GM18508 (cell line): ENCODE measurements around the gene LRRIQ3.
A peak's percentile ranks its signal among the peaks of the same experiment; 100 is the strongest.
"Not testable (repeated sequence)": the region's sequence is repeated elsewhere in the genome, so short reads cannot be mapped to it uniquely, and the experiment has no call there.

Experiments used
- ATAC-seq: cut with Tn5 transposase; IDR thresholded peaks from one replicate; pipeline ENCODE4 v1.9.1; 2021; ENCODE audit warnings: moderate number of reproducible peaks; ENCODE audit not compliant: insufficient read depth, unreplicated experiment

The LRRIQ3 gene

DNA sequence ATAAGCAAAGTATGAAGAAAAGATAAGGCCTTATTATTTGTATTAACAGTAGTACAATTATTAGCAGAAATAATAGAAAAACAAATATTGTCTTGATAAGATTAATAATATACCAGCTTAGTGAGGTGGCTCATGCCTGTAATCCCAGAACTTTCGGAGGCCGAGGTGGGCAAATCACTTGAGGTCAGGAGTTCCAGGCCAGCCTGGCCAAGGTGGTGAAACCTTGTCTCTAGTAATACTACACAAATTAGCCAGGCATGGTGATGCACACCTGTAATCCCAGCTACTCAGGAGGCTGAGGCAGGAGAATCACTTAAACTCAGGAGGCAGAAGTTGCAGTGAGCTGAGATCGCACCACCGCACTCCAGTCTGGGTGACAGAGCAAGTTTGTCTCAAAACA is 80.6 kb downstream of the LRRIQ3 start:
- ATAC-seq: not testable (repeated sequence)

DNA sequence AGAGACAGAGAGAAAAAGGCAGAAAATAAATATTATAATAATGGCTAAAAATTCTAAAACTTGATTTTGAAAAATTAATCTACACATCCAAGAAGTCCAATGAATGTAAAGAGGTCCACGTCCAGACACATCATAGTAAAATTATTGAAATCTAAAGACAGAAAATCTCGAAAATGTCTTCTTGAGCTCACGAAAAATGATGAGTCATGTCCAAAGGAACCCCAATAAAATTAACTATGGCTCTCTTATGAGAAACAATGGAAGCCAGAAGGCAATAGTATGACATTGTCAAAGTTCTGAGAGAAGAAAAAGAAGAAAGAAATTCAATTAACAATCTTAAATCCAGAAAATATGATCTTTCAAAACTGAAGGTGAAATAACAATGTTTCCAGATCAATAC is 84.6 kb downstream of the LRRIQ3 start:
- ATAC-seq: no peak

DNA sequence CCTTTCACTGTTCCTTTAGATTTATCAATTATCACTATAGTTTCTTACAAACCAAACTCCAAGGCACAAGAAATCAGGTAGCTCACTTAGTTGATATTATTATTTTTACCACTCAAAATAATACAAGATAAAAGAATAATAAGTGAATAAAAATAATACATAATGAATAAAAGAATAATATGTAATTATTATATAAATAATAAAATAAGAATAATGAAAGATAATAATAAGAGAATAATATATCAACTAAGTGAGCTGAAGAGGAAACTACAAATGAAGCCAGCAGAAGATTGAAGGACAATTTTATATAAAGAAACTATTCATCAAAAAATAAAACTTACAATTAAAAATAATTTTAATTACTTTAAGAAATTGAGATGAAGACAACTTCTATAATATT is 90.6 kb downstream of the LRRIQ3 start:
- no peak for ATAC-seq

DNA sequence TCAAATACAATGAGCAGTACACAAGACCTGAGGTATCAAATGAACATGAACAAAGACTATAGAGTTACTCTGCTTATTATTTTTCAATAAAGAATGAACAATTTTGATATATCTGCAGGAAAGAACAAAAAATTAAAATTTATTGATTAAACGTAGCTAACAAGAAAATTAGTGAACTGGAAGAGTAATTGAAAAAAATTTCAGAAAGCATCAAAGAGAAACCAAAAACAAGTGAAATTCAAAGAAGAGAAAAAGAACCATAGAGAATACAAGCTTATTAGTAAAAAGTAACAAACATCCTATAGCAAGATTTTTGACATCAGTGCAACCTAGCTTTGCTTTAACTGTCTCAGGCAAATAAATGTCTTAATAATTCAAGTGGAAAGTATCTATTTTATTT is 106.6 kb downstream of the LRRIQ3 start:
- ATAC-seq: no peak

DNA sequence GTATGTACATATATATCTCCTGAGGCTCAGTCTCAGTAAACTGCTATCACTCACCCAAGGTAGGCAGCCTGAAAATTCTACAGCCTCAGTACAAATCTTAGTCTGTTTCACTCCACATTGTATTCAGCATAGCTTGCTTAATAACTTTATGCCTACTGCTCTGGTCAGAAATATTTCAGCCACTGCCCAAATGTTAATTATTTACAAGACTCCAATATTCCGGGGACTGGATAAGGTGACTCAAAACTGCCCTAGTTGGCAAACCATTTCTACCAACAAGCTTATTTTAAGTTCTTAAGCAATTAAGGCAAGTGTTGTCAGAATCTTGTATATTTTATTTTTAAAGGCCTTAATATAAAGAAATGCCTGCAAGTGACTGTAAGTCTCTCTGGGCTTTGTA is 114.8 kb downstream of the LRRIQ3 start:
- no peak for ATAC-seq

DNA sequence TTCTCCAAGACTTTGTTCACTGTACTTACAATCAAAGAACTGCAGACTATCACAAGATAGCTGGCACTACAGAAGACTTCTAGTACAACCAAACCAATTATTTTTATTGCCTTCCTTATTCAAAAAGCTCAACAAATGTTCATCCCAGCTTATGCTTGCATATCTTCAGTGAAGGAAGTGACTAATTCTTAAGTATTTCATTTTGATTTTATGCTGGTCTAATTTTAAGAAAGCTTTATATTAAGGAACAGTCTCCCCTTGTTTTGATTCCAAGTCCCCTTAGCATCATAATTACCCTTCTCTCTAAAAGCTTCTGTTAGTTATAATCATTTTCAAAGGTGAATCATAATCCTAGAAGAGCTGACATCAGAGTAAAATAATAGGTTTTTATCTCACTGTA is 132.9 kb downstream of the LRRIQ3 start:
- no peak for ATAC-seq

DNA sequence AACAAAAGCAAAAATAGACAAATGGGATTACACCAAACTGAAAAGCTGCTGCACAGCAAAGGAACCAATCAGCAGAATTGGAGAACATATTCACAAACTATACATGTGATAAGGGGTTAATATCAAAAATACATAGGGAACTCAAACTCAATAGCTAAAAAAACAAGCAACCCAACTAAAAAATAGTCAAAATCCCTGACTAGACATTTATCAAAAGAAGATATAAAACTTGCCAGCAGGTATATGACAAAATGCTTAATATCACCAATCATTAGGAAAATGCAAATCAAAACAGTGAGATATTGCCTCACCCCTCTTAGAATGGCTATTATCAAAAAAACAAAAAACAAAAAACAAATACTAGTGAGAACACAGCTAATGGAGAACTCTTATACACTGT is 140.3 kb downstream of the LRRIQ3 start:
- no peak for ATAC-seq

DNA sequence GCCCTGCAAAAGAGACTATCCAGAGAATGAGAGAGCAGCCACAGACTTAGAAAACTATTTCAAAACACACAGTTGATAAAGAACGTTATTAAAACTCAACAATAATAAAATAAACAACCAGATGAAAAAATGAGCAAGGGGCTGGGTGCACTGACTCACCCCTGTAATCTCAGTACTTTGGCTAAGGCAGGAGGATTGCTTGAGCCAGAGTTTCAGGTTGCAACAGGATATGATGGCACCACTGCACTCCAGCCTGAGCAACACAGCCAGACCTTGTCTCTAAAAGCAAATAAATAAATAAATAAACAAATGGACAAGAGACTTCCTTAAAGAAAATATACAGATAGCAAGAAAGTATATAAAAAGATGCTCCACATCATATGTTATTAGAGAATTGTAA is 144.6 kb downstream of the LRRIQ3 start:
- no peak for ATAC-seq

DNA sequence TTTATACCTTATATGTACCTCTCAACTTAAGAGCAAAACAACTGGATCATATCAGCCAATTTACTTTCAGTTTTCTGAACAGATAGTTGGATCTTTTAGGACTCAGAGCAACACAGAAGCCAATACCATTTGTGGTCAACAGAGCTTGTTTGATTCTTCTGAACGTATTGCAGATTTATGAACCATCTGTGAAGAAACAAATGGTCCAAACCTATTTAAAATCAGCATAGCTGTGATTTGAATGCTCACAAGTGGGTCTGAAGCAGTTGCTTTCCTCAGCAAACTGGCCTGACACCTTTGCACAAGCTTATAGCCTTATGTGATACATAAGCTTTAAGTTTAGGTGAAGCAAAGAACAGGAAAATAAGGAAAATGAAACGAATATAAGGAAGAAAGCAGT is 147.6 kb downstream of the LRRIQ3 start:
- no peak for ATAC-seq

DNA sequence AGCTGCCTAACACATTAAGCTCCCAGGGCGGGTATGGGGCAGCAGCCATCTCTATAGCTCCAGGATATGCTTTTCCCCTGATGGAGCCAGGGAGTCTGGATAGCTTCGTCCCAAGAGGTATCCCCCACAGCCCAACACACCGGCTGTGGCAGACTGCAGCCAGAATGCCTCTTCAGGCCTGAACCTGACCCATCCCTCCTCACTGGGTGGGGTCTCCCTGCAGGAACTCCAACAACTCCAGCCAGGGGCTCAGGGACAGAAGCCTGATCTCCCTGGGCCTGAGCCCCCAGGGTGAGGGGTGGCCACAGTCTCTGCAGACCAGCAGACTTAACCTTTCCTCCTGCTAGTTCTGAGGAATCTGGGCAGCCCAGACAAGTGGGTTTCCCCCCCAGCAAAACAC is 159.9 kb downstream of the LRRIQ3 start:
- no peak for ATAC-seq

DNA sequence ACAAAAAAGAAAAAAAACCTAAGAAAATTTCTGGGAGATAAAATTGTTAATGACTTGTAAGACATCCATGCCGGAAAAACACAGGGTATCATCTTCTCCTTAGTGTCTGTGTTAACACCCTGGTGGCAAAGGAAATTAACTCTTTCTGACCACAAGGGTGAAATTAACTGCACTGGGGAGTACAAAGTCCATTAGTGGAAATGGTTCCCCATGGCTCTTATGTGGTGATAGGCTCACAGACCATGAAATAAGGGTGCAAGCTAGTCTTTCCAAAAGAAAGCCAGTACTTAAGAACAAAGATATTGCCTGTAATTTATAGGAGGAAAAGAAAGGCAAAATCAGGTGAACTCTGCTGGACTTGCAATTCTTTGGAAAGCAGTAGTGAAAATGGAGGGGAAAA is 185.4 kb downstream of the LRRIQ3 start:
- no peak for ATAC-seq

DNA sequence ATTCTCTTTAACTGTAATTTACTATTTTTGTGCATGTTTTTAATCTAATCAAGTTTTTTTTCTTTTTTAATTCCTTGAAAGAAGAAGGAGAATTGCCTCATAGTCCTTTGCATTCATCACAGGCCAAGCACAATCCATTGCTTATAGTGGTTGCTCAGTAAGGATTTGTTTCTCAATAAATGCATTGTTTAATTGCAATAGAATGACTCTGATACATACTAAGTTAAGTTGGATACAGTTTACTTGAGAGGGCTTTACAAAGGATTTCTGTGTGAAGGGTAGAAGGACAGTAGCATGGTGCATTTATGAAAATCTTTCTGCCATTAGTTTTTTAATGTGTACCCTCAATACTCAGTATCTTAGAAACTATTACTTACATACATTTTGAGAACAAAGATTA is 186.2 kb downstream of the LRRIQ3 start:
- no peak for ATAC-seq

DNA sequence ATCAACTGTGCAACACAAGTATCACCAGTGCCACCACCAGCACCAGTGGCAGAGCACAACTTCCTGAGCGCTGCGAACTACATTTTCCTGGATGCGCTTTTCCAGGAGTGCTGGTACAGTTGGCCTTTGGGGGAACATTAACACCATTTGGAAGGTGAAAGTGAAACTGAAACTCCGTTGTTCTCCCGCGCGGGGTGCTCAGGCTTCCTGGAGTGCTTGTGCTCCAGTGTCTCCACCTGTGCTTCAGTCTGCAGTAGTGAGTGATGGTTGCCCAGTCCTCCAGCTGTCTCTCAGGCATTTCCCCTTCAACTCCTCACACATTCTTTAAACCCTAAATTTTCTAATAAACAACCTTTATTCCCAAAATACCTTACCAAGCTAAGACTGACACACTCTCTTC is 187.8 kb downstream of the LRRIQ3 start:
- ATAC-seq: no peak

DNA sequence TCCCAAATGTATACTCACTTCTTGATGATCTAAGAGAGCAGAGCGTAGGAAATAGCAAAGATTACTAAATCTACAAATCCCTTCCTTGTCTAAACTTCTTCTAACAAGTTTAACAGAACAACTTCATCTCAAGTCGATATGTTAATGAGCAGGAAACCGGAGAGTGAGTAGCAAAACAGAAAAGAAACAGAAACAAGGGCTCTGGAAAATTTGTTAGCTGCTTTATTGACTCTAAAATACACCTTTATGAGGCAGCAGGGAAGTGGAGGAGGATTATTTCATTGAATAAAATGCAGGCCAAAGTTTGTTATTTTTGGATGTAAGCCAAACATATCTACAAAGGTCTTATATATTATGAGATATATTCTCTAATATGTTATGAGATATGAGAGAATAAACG is 192.4 kb downstream of the LRRIQ3 start:
- ATAC-seq: no peak

DNA sequence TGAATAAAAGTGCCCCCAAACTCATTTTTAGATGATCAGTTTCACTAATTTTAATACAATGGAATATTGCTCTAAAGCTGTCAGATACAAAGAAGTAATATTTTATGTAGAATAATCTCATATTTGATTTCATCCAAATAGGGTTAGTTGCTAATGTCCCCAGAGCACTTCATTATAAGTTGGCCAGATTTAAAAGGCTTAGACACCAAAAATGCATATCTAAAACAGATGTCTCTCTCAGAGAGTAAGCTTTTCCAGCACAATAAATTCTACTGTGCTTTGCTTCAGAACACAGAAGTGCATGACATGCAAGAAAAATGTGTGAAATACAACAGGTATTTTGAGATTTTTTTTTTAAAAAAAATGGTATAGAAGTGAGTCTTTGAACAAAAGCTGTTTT is 194.2 kb downstream of the LRRIQ3 start:
- ATAC-seq: no peak

DNA sequence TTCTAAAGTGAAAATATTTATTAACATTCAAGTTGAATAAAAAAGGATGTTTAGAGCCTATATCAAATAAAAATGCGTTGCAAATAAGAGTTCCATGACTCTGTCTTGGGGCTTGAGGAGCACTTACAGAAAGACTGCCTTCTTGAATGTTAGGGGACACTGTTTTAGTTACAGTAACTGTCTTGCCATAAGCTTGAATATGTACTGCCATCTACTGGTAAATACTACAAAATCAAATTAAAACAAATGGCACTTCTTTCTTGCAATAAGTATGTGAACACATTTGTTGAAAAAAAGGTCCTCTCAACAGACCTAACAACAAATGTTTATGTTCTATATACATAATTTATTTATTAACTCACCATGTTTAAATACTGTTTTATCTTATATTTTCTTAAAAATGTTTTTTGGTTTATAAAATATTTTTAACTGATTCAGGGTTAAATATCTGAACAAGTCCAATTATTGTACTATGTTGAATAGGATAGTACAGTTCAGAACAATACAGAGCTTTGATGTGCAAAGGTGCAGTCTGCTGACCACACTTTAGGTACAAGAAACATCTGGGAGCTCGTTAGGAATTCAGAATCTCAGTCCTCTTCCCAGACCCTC is 199.5 kb downstream of the LRRIQ3 start:
- peak; percentile 71 for ATAC-seq

DNA sequence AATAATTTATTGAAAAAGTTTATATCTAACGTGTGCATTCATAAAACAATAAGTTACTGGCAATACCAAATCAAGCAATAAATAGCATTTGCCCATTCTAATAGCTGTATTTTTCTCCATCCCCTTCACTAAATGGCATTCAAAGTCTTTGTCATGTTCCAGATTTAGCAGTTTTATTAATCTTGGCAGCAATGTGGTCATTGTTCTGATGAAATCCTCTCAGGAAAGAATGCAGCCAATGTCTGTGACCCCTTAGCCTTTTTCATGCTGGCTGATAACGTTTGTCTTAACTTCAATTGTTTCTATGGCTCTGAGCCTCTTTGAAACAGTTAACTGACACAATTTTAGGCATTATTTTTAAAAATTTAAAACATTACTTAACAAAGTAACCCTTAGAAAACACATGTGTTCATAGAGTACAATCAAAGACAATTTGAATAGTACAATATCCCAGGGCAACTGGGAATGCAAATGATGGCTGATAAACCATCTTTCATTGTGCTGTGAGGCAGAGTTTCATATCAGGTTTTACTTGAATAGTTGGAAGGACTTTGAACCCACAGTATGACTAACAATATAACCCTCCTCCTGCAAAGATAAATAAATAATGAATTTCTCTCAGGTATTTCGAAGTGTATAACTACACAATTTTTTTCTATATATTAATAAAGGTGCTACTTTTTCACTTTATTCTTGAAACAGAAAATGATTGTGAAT is 217.5 kb downstream of the LRRIQ3 start:
- no peak for ATAC-seq

DNA sequence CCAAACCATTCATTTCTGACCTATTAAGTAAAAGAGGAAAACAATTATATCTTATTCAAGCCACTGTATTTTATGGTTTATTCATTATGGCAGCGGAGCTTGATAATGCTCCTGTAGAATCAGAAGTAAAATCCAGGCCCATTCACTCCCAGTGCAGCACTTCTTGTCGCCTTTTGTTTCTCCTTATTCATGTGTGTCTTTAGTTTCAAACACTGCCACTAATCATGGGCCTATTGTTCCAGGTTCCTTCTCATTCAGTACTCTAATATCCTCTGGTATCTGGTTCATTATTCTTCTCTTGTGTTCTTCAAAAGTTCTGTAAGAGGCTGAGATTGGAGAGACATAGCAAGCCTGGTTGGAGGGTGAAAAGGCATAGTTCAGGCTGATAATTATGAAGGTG is 218.3 kb downstream of the LRRIQ3 start:
- ATAC-seq: no peak

DNA sequence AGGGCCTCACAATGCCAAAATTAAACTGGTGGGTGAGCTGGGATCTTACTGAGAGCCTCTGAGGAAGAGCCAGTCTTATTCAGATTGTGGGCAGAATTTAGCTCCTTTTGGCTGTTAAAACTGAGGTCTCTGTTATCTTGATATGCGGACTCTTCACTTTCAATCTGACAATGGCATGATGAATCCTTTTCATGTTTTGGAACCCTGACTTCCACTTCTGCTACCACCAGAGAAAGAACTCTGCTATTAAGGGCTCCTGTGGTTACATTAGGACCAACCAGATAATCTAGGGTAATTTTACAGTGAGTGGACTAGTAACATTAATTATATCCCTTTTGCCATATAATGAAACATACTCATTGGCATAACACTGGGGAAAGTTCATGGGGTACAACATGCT is 219.0 kb downstream of the LRRIQ3 start:
- ATAC-seq: no peak
